Right atrium auricular region (tissue), 2 donors: ENCODE results near the gene RUNX3. TPM values are rescaled to one million over a fixed set of nuclear protein-coding genes. Genes with fewer than 3 reads are reported as not detected.

Experiments used
- DNase-seq: peaks from one replicate; pipeline ENCODE4 v3.0.0-alpha.2; 2019; ENCODE audit warnings: low spot score
- H3K27ac ChIP-seq, 2 donors: fragments of 200-600 bp; sonication (generic); 1 replicate in 1 of 2; 2 replicates in 1 of 2; pipeline ENCODE4 v1.5.1; 2016 to 2019
- H3K27me3 ChIP-seq, 2 donors: fragments of 200-600 bp; sonication (generic); one replicate each; pipeline versions ENCODE4 v1.5.1 to v1.6.0; 2017 to 2019
- H3K36me3 ChIP-seq: fragments of 200-600 bp; sonication (generic); one replicate; pipeline ENCODE4 v1.5.1; 2016
- H3K4me1 ChIP-seq, 2 donors: fragments of 200-600 bp; sonication (generic); one replicate each; pipeline versions ENCODE4 v1.5.1 to v1.6.0; 2017 to 2019
- H3K4me3 ChIP-seq, 2 donors: fragments of 200-600 bp; sonication (generic); 1 replicate in 1 of 2; 2 replicates in 1 of 2; pipeline ENCODE4 v1.5.1; 2017 to 2019; ENCODE audit warnings: mild to moderate bottlenecking in 1 of 2, moderate library complexity in 1 of 2
- H3K9me3 ChIP-seq, 2 donors: fragments of 200-600 bp; sonication (generic); one replicate each; pipeline ENCODE4 v1.5.1; 2019
- total RNA-seq, 2 donors: library from RNA; depleted of rRNA; stranded (reverse); fragments of >200 nt; gene quantifications; one replicate each; pipeline ENCODE4 v1.1.0, GENCODE V29; 2016
- TF ChIP-seq, protein P1 (sequence below), 2 donors: fragments of 200-600 bp; sonication (generic); IDR thresholded peaks; one replicate each; pipeline ENCODE4 v1.5.1; 2019; ENCODE audit warnings: antibody characterized with exemption in 2 of 2

Gene RUNX3
- total RNA-seq, 2 donors from 2014 or later: 0.48 to 2.3 TPM

DNA sequence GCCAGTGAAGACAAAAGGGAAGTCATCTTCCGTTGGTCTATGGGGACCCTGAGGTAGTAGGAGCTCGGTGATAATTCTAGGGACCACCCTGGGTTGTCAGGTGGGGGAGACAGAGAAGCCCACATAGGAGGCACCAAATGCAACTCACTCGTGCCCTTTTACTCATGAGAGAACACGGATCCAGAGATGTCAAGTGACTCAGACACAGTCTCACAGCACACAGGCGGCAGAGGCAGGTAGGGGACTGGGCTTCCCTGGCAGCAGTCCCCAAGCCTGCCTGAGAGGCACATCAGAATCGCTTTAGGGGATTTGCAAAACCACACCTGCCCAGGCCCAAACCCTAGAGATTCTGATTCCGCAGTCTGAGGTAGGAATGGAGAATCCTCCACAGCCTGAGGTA lies 31.3 kb upstream of the RUNX3 start:
- TF ChIP-seq, protein P1, sequence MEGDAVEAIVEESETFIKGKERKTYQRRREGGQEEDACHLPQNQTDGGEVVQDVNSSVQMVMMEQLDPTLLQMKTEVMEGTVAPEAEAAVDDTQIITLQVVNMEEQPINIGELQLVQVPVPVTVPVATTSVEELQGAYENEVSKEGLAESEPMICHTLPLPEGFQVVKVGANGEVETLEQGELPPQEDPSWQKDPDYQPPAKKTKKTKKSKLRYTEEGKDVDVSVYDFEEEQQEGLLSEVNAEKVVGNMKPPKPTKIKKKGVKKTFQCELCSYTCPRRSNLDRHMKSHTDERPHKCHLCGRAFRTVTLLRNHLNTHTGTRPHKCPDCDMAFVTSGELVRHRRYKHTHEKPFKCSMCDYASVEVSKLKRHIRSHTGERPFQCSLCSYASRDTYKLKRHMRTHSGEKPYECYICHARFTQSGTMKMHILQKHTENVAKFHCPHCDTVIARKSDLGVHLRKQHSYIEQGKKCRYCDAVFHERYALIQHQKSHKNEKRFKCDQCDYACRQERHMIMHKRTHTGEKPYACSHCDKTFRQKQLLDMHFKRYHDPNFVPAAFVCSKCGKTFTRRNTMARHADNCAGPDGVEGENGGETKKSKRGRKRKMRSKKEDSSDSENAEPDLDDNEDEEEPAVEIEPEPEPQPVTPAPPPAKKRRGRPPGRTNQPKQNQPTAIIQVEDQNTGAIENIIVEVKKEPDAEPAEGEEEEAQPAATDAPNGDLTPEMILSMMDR (IDR thresholded peaks at IDR 0.05): no peak
- Histone ChIP-seq H3K27me3 (no peaks in the 10 kb centered on the region), H3K27ac (no peak overlapping the region), H3K4me3 (no peak overlapping the region), H3K36me3 (no peaks in the 10 kb centered on the region), H3K9me3 (no peaks in the 10 kb centered on the region), H3K4me1 (no peaks in the 10 kb centered on the region)
- no peak for DNase-seq

DNA sequence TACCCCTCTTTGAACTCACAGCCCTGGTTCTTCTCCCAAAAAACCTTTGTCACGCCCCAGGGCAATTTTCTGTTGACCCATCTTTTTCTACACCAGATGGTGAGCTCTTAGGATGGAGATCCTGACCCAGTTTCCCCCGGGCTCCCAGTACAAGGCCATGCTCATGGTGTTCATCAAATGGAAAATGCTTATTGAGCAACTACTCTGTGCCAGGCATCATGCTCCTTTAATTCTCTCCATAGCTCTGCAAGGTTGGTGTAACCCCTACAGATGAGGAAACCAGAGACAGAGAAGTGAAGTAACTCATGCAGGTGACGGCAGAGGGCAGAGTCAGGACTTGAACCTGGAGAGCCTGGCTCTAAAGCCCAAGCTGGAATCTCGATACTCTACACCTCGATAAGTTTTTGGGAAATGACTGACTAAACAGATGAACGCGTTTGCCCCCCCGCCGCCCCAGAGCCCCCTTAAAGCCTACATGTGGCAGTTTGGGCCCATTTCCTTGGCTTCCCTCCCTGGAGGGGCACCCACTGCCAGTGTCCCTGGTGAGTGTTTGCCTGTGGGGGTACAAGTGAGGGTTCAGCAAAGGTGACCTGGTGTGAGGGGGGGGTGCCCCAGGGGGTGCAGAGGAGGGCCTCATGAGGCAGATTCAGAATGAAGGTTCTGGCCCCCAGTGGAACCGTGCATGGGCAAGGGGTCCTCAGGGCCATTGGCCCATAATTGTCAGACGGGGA lies 30.2 kb upstream of the RUNX3 start:
- no peaks in the 10 kb centered on the region for H3K27me3 ChIP-seq
- H3K4me3 ChIP-seq: no peak overlapping the region
- no peaks in the 10 kb centered on the region for H3K36me3 ChIP-seq
- no peak overlapping the region for H3K27ac ChIP-seq
- TF ChIP-seq, protein P1 (IDR thresholded peaks at IDR 0.05): no peak
- no peaks in the 10 kb centered on the region for H3K9me3 ChIP-seq
- no peak for DNase-seq
- no peaks in the 10 kb centered on the region for H3K4me1 ChIP-seq

DNA sequence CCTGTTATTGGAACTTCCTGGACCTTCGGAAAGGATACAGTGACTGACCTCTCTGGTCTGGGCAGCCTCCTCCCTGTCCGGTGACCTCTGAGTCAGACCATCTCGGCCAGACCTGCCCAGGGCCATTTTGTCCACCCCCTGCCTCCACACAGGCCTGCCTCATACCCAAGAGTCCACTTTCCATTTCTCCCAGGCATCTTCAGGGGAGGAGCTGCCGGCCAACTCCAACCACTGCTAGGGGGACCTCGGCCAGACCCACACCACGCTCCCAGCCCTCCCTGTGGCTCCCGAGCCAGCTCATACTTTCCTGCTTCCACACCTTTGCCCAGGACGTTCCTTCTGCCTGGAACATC lies 29.5 kb upstream of the RUNX3 start:
- Histone ChIP-seq H3K36me3 (no peaks in the 10 kb centered on the region), H3K4me3 (no peak overlapping the region), H3K27me3 (no peaks in the 10 kb centered on the region), H3K9me3 (no peaks in the 10 kb centered on the region), H3K4me1 (no peaks in the 10 kb centered on the region), H3K27ac (no peak overlapping the region)
- no peak for DNase-seq
- TF ChIP-seq, protein P1 (IDR thresholded peaks at IDR 0.05): no peak

DNA sequence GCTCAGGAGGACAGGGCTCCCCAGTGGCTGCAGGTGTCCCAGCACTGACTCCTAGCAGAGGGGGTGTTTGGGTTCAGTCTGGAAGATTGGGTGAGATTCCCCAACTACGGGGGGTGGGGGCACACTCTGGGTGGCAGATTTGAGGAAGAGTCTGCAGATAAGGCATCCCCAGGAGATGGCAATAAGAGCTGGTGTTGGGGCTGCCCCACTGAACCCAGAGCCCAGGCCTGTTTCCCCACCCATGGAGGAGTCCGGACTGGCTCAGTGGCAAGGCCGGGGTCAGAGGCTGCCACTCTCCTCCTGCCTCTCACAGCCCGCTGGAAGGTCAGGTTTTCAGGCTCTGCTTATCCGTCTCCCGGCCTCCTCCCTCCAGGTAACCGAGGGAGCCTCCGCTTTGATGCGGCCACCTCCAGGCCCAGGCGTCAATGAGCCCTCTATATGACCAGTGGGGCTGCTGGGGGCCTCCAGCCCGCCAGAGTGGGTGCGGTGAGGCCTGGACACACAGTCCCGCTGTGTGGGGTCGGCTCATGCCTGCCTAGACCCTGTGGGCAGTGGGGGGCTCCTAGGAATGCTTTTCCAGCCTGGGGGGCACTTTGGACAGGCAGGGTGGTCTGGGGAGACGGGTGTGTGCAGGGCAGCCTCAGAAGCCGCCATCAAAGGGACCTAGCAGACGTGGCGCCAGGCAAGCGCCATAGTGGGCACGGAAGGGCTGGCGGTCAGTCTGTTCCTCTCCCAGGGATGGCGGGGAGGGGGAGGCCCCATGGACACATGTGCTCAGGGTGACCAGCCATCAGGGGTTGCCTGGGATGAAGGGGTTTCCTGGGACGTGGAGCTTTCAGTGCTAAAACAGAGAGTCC lies 28.9 kb upstream of the RUNX3 start:
- TF ChIP-seq, protein P1 (IDR thresholded peaks at IDR 0.05): no peak
- Histone ChIP-seq H3K27me3 (no peaks in the 10 kb centered on the region), H3K27ac (no peak overlapping the region), H3K4me1 (no peaks in the 10 kb centered on the region), H3K9me3 (no peaks in the 10 kb centered on the region), H3K36me3 (no peaks in the 10 kb centered on the region), H3K4me3 (no peak overlapping the region)
- no peak for DNase-seq

DNA sequence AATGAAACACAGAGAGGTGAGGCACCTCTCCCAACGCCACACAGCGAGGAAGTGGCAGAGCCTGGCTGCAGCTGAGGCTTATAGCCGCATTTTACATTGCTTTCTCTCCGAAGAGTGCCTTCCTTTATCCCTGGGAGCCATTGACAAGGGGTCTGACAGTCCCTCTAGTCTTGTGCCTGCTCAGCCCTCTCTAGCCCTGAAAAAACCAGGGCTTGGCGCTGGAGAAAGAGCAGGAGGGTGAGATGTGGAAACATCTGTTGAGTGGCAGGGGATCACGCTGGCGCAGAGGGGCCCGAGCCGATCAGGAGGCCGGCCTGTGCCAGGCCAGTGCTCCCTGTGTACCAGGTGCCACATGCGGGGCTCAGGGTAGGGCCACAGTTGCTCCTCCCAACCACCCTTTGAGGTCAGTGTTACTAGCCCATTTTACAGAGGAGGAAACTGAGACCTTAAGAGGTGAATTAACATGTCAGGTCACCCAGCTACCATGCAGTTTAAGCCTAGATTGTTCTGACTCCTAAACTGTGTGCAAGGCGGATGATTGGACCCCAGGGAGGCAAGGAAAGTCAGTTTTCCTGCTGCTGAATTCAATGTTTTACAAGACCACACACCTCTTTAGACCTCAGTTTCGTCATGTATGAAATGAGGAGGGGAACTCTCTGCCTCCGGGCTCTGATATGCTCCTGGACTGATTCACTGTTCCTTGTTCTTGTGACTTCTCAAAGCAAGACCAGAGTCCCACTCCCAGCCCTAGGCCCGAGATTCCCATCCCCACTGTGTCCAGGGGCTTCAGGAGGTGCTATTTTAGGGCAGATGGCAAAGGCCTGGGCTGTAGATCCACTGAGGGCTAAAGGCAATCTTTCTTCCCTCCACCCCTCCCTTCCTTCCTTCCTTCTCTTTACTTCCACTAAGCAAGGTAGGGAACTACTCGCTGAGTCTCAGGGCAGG lies 28.0 kb upstream of the RUNX3 start:
- H3K27me3 ChIP-seq: no peaks in the 10 kb centered on the region
- TF ChIP-seq, protein P1 (IDR thresholded peaks at IDR 0.05): no peak
- no peak for DNase-seq
- no peaks in the 10 kb centered on the region for H3K36me3 ChIP-seq
- H3K27ac ChIP-seq: no peak overlapping the region
- H3K9me3 ChIP-seq: no peaks in the 10 kb centered on the region
- H3K4me3 ChIP-seq: no peak overlapping the region
- no peaks in the 10 kb centered on the region for H3K4me1 ChIP-seq
